ENCODE measurements around the gene SCD5. TPM values are rescaled to one million over a fixed set of nuclear protein-coding genes. Genes with fewer than 3 reads are reported as not detected.

The SCD5 gene
- total and polyA plus RNA-seq, 2 of the 4 experiments (the other 2 are of a cell fraction), result 12.4 to 13.5 TPM

DNA sequence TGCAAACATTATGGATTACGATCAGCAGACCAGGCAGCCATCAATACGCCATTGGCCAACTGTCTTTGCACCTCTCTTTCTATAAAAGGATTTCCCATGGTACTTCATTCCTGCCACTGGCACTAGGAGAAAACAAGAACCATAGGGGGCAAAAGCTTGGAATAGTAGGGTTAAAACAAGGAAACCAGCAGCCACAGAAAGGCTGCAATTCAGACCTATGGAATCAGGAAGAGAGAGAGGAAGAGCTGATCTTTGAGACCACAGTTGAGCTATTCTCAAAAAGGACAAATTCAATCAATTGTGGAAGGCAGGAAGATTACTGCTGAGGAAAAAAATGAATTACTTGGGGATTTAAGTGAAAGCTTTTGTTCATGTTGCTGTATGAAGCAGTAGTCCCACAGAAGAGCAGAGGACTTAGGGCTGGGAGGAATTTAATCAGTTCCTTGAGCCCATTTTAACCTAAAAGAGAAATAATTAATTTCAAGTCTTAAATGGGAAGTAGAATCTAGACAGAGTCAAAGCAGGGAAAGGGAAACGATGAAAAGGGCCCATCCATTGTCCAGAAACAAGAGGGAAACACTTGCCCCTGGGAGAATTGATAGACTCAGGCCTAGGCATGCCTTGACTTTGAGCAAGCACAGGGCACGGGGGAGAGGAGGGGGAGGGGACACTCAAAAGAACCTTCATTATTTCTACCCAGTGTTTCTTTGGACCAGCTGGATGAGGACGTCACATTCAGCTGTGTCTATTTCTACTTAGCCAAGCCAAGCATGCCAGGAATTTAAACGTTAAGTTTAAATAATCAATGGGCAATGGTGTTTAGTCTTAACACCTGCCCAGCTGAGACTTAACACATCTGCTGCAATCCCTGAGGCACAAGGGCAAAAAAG lies 50.7 kb downstream of the SCD5 start (continued):
- TF ChIP-seq FOS (IDR thresholded peaks at IDR 0.05; ENCODE audit: low read depth, low read length), result no peak

DNA sequence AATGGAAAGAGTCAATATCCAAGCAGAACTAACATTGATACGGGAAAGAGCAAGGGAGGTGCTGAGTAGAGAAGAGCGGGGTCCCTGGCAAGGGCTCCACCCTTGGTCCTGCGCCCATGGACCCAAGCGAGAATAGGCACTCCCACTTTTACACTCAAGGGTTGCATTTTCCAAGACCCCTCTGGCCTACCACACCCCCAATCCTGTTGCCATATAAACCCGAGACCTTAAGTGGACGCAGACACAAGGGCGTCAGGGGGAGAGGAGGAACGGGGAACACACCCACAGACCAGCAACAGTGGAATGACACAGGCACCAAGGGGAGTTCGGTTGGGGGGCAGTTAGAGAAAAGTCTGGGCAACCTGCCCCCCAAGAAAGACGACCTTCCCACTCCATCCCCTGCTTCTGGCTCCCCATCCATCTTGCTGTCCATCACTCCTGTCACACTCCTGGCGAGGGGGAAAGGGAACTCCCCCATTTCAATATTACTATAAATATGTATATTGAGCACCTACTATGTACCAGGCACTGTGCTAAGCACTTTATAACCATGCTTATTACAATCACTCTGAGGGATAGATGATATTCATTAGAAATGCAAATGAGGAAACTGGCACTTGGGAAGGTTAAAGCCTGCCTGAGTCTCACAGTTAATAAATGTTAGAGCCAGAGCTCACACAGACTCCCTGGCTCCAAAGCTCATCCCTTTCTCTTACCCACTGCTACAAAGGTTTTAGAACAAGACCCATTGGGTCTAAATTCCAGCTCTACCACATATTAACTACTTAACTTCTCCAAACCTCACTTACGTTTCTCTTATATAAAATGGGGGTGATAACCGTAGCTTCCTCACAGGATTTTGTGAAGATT lies 51.7 kb downstream of the SCD5 start:
- WGBS, 2 experiments (ENCODE audit: extremely low coverage in 2 of 2, insufficient read length in 1 of 2), result 100% methylated on average over 1 of the region's 13 CpGs; no CpG with 5 or more reads in 1 of the 2 experiments
- ChIA-PET POLR2A (ENCODE audit: unreplicated experiment) (no interaction called here), CTCF (no interaction called here)
- no peak overlapping the region for H2BK120ac ChIP-seq (ENCODE audit: low read depth, low read length)
- peak overlapping the region in 1 of 2 experiments; percentile 8; a peak in 1 of 4 replicates for H4K8ac ChIP-seq (ENCODE audit: low read depth in 2 of 2, low read length in 2 of 2)
- no peak overlapping the region for H3K4ac ChIP-seq (ENCODE audit: low read depth, low read length)
- H2BK5ac ChIP-seq (ENCODE audit: low read depth, low read length, poor library complexity, severe bottlenecking), result peak overlapping the region; percentile 7
- ATAC-seq (ENCODE audit: low read depth) (no peak), DNase-seq (no peak)
- no peak overlapping the region for H2BK15ac ChIP-seq (ENCODE audit: low read depth, low read length)
- no peaks in the 10 kb centered on the region for H3K27me3 ChIP-seq (ENCODE audit: control insufficient read depth, insufficient read depth, low read length)
- no peak overlapping the region for H3K4me3 ChIP-seq (ENCODE audit: insufficient read depth, low read depth, low read length)
- H2AK9ac ChIP-seq (replicated peaks; ENCODE audit: low read depth, low read length, poor library complexity), result no peak overlapping the region
- H3K4me2 ChIP-seq (ENCODE audit: low read depth, low read length), result no peak overlapping the region
- H3K36me3 ChIP-seq (ENCODE audit: control insufficient read depth, insufficient read depth, low read length), result no peaks in the 10 kb centered on the region
- no peaks in the 10 kb centered on the region for H4K20me1 ChIP-seq (ENCODE audit: insufficient read depth, low read length)
- intact Hi-C loops (cut with micrococcal nuclease) (loop anchor here (5.0 kb wide), 1 partner anchor 50 kb away; the partner anchor contains the start of gene SCD5), dilution Hi-C loops (cut with HindIII; ENCODE audit: low sequenced_read_pairs, unreplicated experiment) (no loop called here), in situ Hi-C loops (cut with MboI; ENCODE audit: low sequenced_read_pairs) (no loop called here)
- peaks cover 0 to 7% of the 10 kb centered on the region in 2 experiments; a peak in 1 of 4 replicates for H3K79me1 ChIP-seq (ENCODE audit: low read depth in 1 of 2, low read length in 2 of 2)
- 0 out of 2 replicates have a peak overlapping the region, but pooled peaks have one; percentile 4 for H4K91ac ChIP-seq (ENCODE audit: insufficient read depth, low read depth, low read length)
- H3K9me1 ChIP-seq (ENCODE audit: insufficient read depth, low read length), result peaks cover 2% of the 10 kb centered on the region; the same call in 1 of the 2 replicates
- no peak overlapping the region for H3K23ac ChIP-seq (ENCODE audit: low read depth, low read length)
- H3K56ac ChIP-seq (ENCODE audit: extremely low read depth, insufficient read depth, low read length), result no peak overlapping the region
- H3K14ac ChIP-seq (replicated peaks; ENCODE audit: low read depth, low read length), result no peak overlapping the region
- H2BK20ac ChIP-seq (ENCODE audit: low read depth, low read length), result no peak overlapping the region
- H2AK5ac ChIP-seq (ENCODE audit: low read depth, low read length), result no peak overlapping the region
- no peak for TF ChIP-seq RCOR1 (IDR thresholded peaks at IDR 0.05; ENCODE audit: insufficient replicate concordance, low read length)
- TF ChIP-seq NFE2L2 (IDR thresholded peaks at IDR 0.05; ENCODE audit: low read depth, low read length), result no peak
- no peak for TF ChIP-seq CEBPB (IDR thresholded peaks at IDR 0.05; ENCODE audit: low read depth, low read length)
- H3K18ac ChIP-seq (ENCODE audit: low read depth, low read length), result peak overlapping the region; percentile 25; the same call in 1 of the 2 replicates
- no peak overlapping the region for H2AFZ ChIP-seq (replicated peaks; ENCODE audit: low read length, poor library complexity)
- H3K27ac ChIP-seq (ENCODE audit: insufficient read depth, low read length), result no peak overlapping the region
- H4K5ac ChIP-seq (ENCODE audit: low read depth, low read length), result no peak overlapping the region; the same call in 1 of the 2 replicates
- no peaks in the 10 kb centered on the region for H3K9me3 ChIP-seq (ENCODE audit: control insufficient read depth, insufficient read depth, low read length)
- no peak overlapping the region for H3K9ac ChIP-seq (ENCODE audit: low read depth, low read length)
- BruUV-seq (replicated peaks), result no TSS peak
- peaks cover 8% of the 10 kb centered on the region for H3K4me1 ChIP-seq (ENCODE audit: control insufficient read depth, insufficient read depth, low read length)

All from IMR-90 (cell line).